Measurements from ENCODE around the gene ACAP2.

Gene ACAP2

GRCh38 chr3:195266428-195266827 lies 176.4 kb downstream of the ACAP2 start:
- no peak for DNase-seq
- Histone ChIP-seq H3K36me3 (peaks cover 4% of the 10 kb centered on the region), H3K4me1 (peaks cover 4% of the 10 kb centered on the region), H3K9me3 (no peaks in the 10 kb centered on the region), H3K27me3 (no peaks in the 10 kb centered on the region), H3K4me3 (ENCODE audit: low read depth, low read length) (no peak overlapping the region)
- TF ChIP-seq CTCF (IDR thresholded peaks at IDR 0.05; ENCODE audit: low read depth, low read length) = no peak

GRCh38 chr3:195265363-195265976 lies 177.3 kb downstream of the ACAP2 start:
- H3K36me3 ChIP-seq = peaks cover 4% of the 10 kb centered on the region
- DNase-seq = no peak
- TF ChIP-seq CTCF (IDR thresholded peaks at IDR 0.05; ENCODE audit: low read depth, low read length) = no peak
- H3K9me3 ChIP-seq = no peaks in the 10 kb centered on the region
- no peak overlapping the region for H3K4me3 ChIP-seq (ENCODE audit: low read depth, low read length)
- peaks cover 4% of the 10 kb centered on the region for H3K4me1 ChIP-seq
- H3K27me3 ChIP-seq = no peaks in the 10 kb centered on the region

GRCh38 chr3:195263925-195264600 lies 178.8 kb downstream of the ACAP2 start:
- Histone ChIP-seq H3K27me3 (no peaks in the 10 kb centered on the region), H3K9me3 (no peaks in the 10 kb centered on the region), H3K4me3 (ENCODE audit: low read depth, low read length) (no peak overlapping the region), H3K36me3 (peaks cover 4% of the 10 kb centered on the region), H3K4me1 (peaks cover 2% of the 10 kb centered on the region)
- no peak for TF ChIP-seq CTCF (IDR thresholded peaks at IDR 0.05; ENCODE audit: low read depth, low read length)
- DNase-seq = no peak

GRCh38 chr3:195263193-195263924 lies 179.5 kb downstream of the ACAP2 start:
- Histone ChIP-seq H3K36me3 (peaks cover 4% of the 10 kb centered on the region), H3K27me3 (no peaks in the 10 kb centered on the region), H3K9me3 (no peaks in the 10 kb centered on the region), H3K4me3 (ENCODE audit: low read depth, low read length) (no peak overlapping the region), H3K4me1 (peaks cover 9% of the 10 kb centered on the region)
- no peak for TF ChIP-seq CTCF (IDR thresholded peaks at IDR 0.05; ENCODE audit: low read depth, low read length)
- DNase-seq = no peak

GRCh38 chr3:195261925-195262324 lies 180.9 kb downstream of the ACAP2 start:
- Histone ChIP-seq H3K27me3 (no peaks in the 10 kb centered on the region), H3K4me1 (peaks cover 16% of the 10 kb centered on the region), H3K36me3 (peaks cover 4% of the 10 kb centered on the region), H3K9me3 (no peaks in the 10 kb centered on the region), H3K4me3 (ENCODE audit: low read depth, low read length) (no peak overlapping the region)
- no peak for TF ChIP-seq CTCF (IDR thresholded peaks at IDR 0.05; ENCODE audit: low read depth, low read length)
- no peak for DNase-seq

All from BE2C (cell line).